ENCODE results near the gene PPP2R2C.

PPP2R2C gene

GRCh38 chr4:6378493-6379445 lies 93.6 kb downstream of the PPP2R2C start:
- no peak for DNase-seq (ENCODE audit: low spot score)

GRCh38 chr4:6377626-6378492 lies 94.6 kb downstream of the PPP2R2C start:
- DNase-seq (ENCODE audit: low spot score): no peak

- no peak for DNase-seq (ENCODE audit: low spot score)
Measured at GRCh38 chr4:6375620-6376295, 96.7 kb downstream of the PPP2R2C start.

- DNase-seq (ENCODE audit: low spot score): no peak
Measured at GRCh38 chr4:6374575-6374974, 97.8 kb downstream of the PPP2R2C start.

- DNase-seq (ENCODE audit: low spot score): no peak
Measured at GRCh38 chr4:6373541-6374410, 98.6 kb downstream of the PPP2R2C start.

GRCh38 chr4:6372649-6373525 lies 99.5 kb downstream of the PPP2R2C start:
- DNase-seq (ENCODE audit: low spot score): peak; percentile 54

GRCh38 chr4:6371812-6372211 lies 100.6 kb downstream of the PPP2R2C start:
- DNase-seq (ENCODE audit: low spot score): no peak

- no peak for DNase-seq (ENCODE audit: low spot score)
Measured at GRCh38 chr4:6371271-6371670, 101.1 kb downstream of the PPP2R2C start.

- DNase-seq (ENCODE audit: low spot score): no peak
Measured at GRCh38 chr4:6369924-6370645, 102.3 kb downstream of the PPP2R2C start.

- no peak for DNase-seq (ENCODE audit: low spot score)
Measured at GRCh38 chr4:6369511-6369910, 102.9 kb downstream of the PPP2R2C start.

- no peak for DNase-seq (ENCODE audit: low spot score)
Measured at GRCh38 chr4:6369035-6369434, 103.4 kb downstream of the PPP2R2C start.

- DNase-seq (ENCODE audit: low spot score): no peak
Measured at GRCh38 chr4:6368601-6369000, 103.8 kb downstream of the PPP2R2C start.

- DNase-seq (ENCODE audit: low spot score): no peak
Measured at GRCh38 chr4:6368096-6368495, 104.3 kb downstream of the PPP2R2C start.

- DNase-seq (ENCODE audit: low spot score): no peak
Measured at GRCh38 chr4:6367371-6367851, 105.0 kb downstream of the PPP2R2C start.

GRCh38 chr4:6366581-6366980 lies 105.8 kb downstream of the PPP2R2C start:
- DNase-seq (ENCODE audit: low spot score): no peak

- DNase-seq (ENCODE audit: low spot score): no peak
Measured at GRCh38 chr4:6365545-6366086, 106.8 kb downstream of the PPP2R2C start.

GRCh38 chr4:6364581-6364980 lies 107.8 kb downstream of the PPP2R2C start:
- DNase-seq (ENCODE audit: low spot score): no peak

- DNase-seq (ENCODE audit: low spot score): no peak
Measured at GRCh38 chr4:6364146-6364545, 108.3 kb downstream of the PPP2R2C start.

- no peak for DNase-seq (ENCODE audit: low spot score)
Measured at GRCh38 chr4:6362896-6363295, 109.5 kb downstream of the PPP2R2C start.

All from activated CD4-positive, alpha-beta T cell treated with anti-CD3 and anti-CD28 coated beads, Interleukin-2, Interleukin-4, amounts not matched to agents 100 ng/mL and 50 ng/mL, durations not matched to agents 16 hours and 8 hours (primary cell).